ENCODE results near the gene MAOB.
"Not testable (repeated sequence)": the region's sequence is repeated elsewhere in the genome, so short reads cannot be mapped to it uniquely, and the experiment has no call there.

MAOB gene

GRCh38 chrX:43882294-43882681 is at the start of gene MAOB:
Gene MAOB, minus strand, starts transcription at chrX:43882450. Its CDS starts 151 bp downstream, at chrX:43882299.
- peak; percentile 1 to 3 for DNase-seq

GRCh38 chrX:43922032-43922431 is 39.8 kb upstream of the MAOB start:
- not testable (repeated sequence) for DNase-seq

GRCh38 chrX:43910772-43911171 is 28.5 kb upstream of the MAOB start:
- not testable (repeated sequence) for DNase-seq

- no peak for DNase-seq
Observed at GRCh38 chrX:43910012-43910411, 27.8 kb upstream of the MAOB start.

- no peak for DNase-seq
Observed at GRCh38 chrX:43909141-43909540, 26.9 kb upstream of the MAOB start.

GRCh38 chrX:43899878-43900815 is 17.9 kb upstream of the MAOB start:
- DNase-seq, result no peak

GRCh38 chrX:43898406-43899035 is 16.3 kb upstream of the MAOB start:
- DNase-seq, result no peak

- DNase-seq, result no peak
Observed at GRCh38 chrX:43897290-43897689, 15.0 kb upstream of the MAOB start.

GRCh38 chrX:43892336-43892870 is 10.2 kb upstream of the MAOB start:
- DNase-seq, result no peak

- DNase-seq, result no peak
Observed at GRCh38 chrX:43885617-43886016, 3.4 kb upstream of the MAOB start.

GRCh38 chrX:43881410-43882293 is 598 bp downstream of the MAOB start:
- no peak for DNase-seq

- no peak for DNase-seq
Observed at GRCh38 chrX:43880425-43880824, 1.8 kb downstream of the MAOB start.

GRCh38 chrX:43878906-43879526 is 3.2 kb downstream of the MAOB start:
- DNase-seq, result no peak

- no peak for DNase-seq
Observed at GRCh38 chrX:43876680-43877079, 5.6 kb downstream of the MAOB start.

- DNase-seq, result no peak
Observed at GRCh38 chrX:43870758-43871419, 11.4 kb downstream of the MAOB start.

GRCh38 chrX:43870011-43870410 is 12.2 kb downstream of the MAOB start:
- DNase-seq, result no peak

- no peak for DNase-seq
Observed at GRCh38 chrX:43868791-43869190, 13.5 kb downstream of the MAOB start.

GRCh38 chrX:43866423-43866822 is 15.8 kb downstream of the MAOB start:
- no peak for DNase-seq

- no peak for DNase-seq
Observed at GRCh38 chrX:43865791-43866190, 16.5 kb downstream of the MAOB start.

GRCh38 chrX:43862434-43862833 is 19.8 kb downstream of the MAOB start:
- DNase-seq, result no peak

- DNase-seq, result no peak
Observed at GRCh38 chrX:43861750-43862149, 20.5 kb downstream of the MAOB start.
